Stimulated activated CD4-positive, alpha-beta T cell treated with anti-CD3 and anti-CD28 coated beads, Interleukin-12 subunit alpha, Interleukin-12 subunit beta, amount 100 ng/mL, for 4 hours (primary cell): ENCODE data around the gene RAB44.
"Not testable (repeated sequence)": the region's sequence is repeated elsewhere in the genome, so short reads cannot be mapped to it uniquely, and the experiment has no call there.

Source experiments
- DNase-seq: peaks from one replicate; pipeline ENCODE4 v3.0.0-alpha.2; 2020

RAB44 gene

GRCh38 chr6:36714511-36714910, 16.9 kb downstream of the RAB44 start:
- no peak for DNase-seq

- no peak for DNase-seq
Observed at GRCh38 chr6:36715469-36715868, 17.8 kb downstream of the RAB44 start.

GRCh38 chr6:36716476-36717093, 19.0 kb downstream of the RAB44 start:
- DNase-seq: no peak

- no peak for DNase-seq
Observed at GRCh38 chr6:36717231-36717825, 19.7 kb downstream of the RAB44 start.

- DNase-seq: no peak
Observed at GRCh38 chr6:36717871-36718540, 20.4 kb downstream of the RAB44 start.

- DNase-seq: no peak
Observed at GRCh38 chr6:36718560-36718959, 20.9 kb downstream of the RAB44 start.

- DNase-seq: no peak
Observed at GRCh38 chr6:36719126-36719525, 21.5 kb downstream of the RAB44 start.

GRCh38 chr6:36720251-36721141, 22.9 kb downstream of the RAB44 start:
- no peak for DNase-seq

- no peak for DNase-seq
Observed at GRCh38 chr6:36721369-36722140, 23.9 kb downstream of the RAB44 start.

- DNase-seq: no peak
Observed at GRCh38 chr6:36722365-36722764, 24.7 kb downstream of the RAB44 start.

GRCh38 chr6:36722879-36723278, 25.3 kb downstream of the RAB44 start:
- no peak for DNase-seq

- not testable (repeated sequence) for DNase-seq
Observed at GRCh38 chr6:36723992-36724391, 26.4 kb downstream of the RAB44 start.

GRCh38 chr6:36724514-36725390, 27.1 kb downstream of the RAB44 start:
- peak; percentile 53 for DNase-seq

- no peak for DNase-seq
Observed at GRCh38 chr6:36725581-36725980, 28.0 kb downstream of the RAB44 start.

GRCh38 chr6:36727505-36728021, 29.9 kb downstream of the RAB44 start:
- no peak for DNase-seq

GRCh38 chr6:36728289-36729160, 30.9 kb downstream of the RAB44 start:
- DNase-seq: no peak

GRCh38 chr6:36729161-36729524, 31.5 kb downstream of the RAB44 start:
- no peak for DNase-seq

GRCh38 chr6:36730424-36731380, 33.1 kb downstream of the RAB44 start:
- no peak for DNase-seq
